Stimulated activated CD4-positive, alpha-beta T cell treated with anti-CD3 and anti-CD28 coated beads, Interleukin-4, amount 100 ng/mL, for 1 hour (primary cell): ENCODE results near the gene EMP2.
"Not testable (repeated sequence)": the region's sequence is repeated elsewhere in the genome, so short reads cannot be mapped to it uniquely, and the experiment has no call there.

ENCODE experiments used
- DNase-seq: peaks from one replicate; pipeline ENCODE4 v3.0.0-alpha.2; 2020

The EMP2 gene

GRCh38 chr16:10579965-10580882 is at the start of gene EMP2:
Gene EMP2, minus strand, starts transcription at chr16:10580598. Its CDS starts 32,981 bp downstream, at chr16:10547617.
- DNase-seq: no peak

GRCh38 chr16:10629592-10629963 is 49.2 kb upstream of the EMP2 start:
- DNase-seq: no peak

GRCh38 chr16:10625595-10626357 is 45.4 kb upstream of the EMP2 start:
- DNase-seq: no peak

- DNase-seq: no peak
Observed at GRCh38 chr16:10624527-10624926, 44.1 kb upstream of the EMP2 start.

GRCh38 chr16:10623059-10623458 is 42.7 kb upstream of the EMP2 start:
- DNase-seq: no peak

GRCh38 chr16:10622036-10622921 is 41.9 kb upstream of the EMP2 start:
- DNase-seq: no peak

GRCh38 chr16:10621216-10621949 is 41.0 kb upstream of the EMP2 start:
- DNase-seq: not testable (repeated sequence)

GRCh38 chr16:10620120-10620519 is 39.7 kb upstream of the EMP2 start:
- no peak for DNase-seq

GRCh38 chr16:10619271-10619849 is 39.0 kb upstream of the EMP2 start:
- DNase-seq: peak; percentile 6

GRCh38 chr16:10618710-10619209 is 38.4 kb upstream of the EMP2 start:
- no peak for DNase-seq

- DNase-seq: no peak
Observed at GRCh38 chr16:10617662-10618420, 37.4 kb upstream of the EMP2 start.

GRCh38 chr16:10616756-10617640 is 36.6 kb upstream of the EMP2 start:
- DNase-seq: no peak

- DNase-seq: no peak
Observed at GRCh38 chr16:10616419-10616755, 36.0 kb upstream of the EMP2 start.

- no peak for DNase-seq
Observed at GRCh38 chr16:10614685-10615084, 34.3 kb upstream of the EMP2 start.

- no peak for DNase-seq
Observed at GRCh38 chr16:10613785-10614485, 33.5 kb upstream of the EMP2 start.

- no peak for DNase-seq
Observed at GRCh38 chr16:10612649-10613179, 32.3 kb upstream of the EMP2 start.

- DNase-seq: no peak
Observed at GRCh38 chr16:10611825-10612342, 31.5 kb upstream of the EMP2 start.

- no peak for DNase-seq
Observed at GRCh38 chr16:10610499-10611184, 30.2 kb upstream of the EMP2 start.
